Muscle of leg (tissue), 11 donors: ENCODE results near the gene C17orf107. TPM values are rescaled to one million over a fixed set of nuclear protein-coding genes. Genes with fewer than 3 reads are reported as not detected.

Source experiments
- DNase-seq: peaks from one replicate; pipeline ENCODE4 v3.0.0; 2013
- H3K27ac ChIP-seq: one replicate; pipeline ENCODE4 v1.5.1; 2013; ENCODE audit warnings: mild to moderate bottlenecking, low read length, control low read depth
- H3K27me3 ChIP-seq: one replicate; pipeline ENCODE4 v1.6.1; 2013; ENCODE audit warnings: low read length; ENCODE audit not compliant: control insufficient read depth, insufficient read depth
- H3K36me3 ChIP-seq: one replicate; pipeline ENCODE4 v1.6.1; 2013; ENCODE audit warnings: low read length; ENCODE audit not compliant: control insufficient read depth, insufficient read depth
- H3K4me1 ChIP-seq: one replicate; pipeline ENCODE4 v1.6.1; 2013; ENCODE audit warnings: low read length; ENCODE audit not compliant: control insufficient read depth, insufficient read depth
- H3K4me3 ChIP-seq: one replicate; pipeline ENCODE4 v1.5.1; 2013; ENCODE audit warnings: low read length, control low read depth
- H3K9me3 ChIP-seq: replicated peaks from 2 replicates; pipeline ENCODE4 v1.6.1; 2013; ENCODE audit warnings: low read depth, low read length; ENCODE audit not compliant: control insufficient read depth
- WGBS: methylation state at CpG from one replicate; pipeline ENCODE4 v1.1.5; 2013; ENCODE audit warnings: missing lambda C conversion rate; ENCODE audit not compliant: insufficient coverage; 5-methylcytosine and 5-hydroxymethylcytosine counted together
- polyA plus RNA-seq, 8 donors: library from polyadenylated mRNA; unstranded; fragments of 120-200 nt; gene quantifications; one replicate each; pipeline versions ENCODE4 v1.2.1 to v1.2.3, GENCODE V29; 2013; ENCODE audit warnings: inconsistent platforms in 1 of 8, low replicate concordance in 1 of 8; ENCODE audit not compliant: insufficient read length in 8 of 8, insufficient read depth in 1 of 8
- total RNA-seq: library from RNA; stranded (reverse); fragments of 120-200 nt; gene quantifications from one replicate; pipeline ENCODE4 v1.2.4, GENCODE V29; 2013

C17orf107 gene
- total and polyA plus RNA-seq, 9 donors: 0.80 to 3.1 (median 1.4) TPM

DNA sequence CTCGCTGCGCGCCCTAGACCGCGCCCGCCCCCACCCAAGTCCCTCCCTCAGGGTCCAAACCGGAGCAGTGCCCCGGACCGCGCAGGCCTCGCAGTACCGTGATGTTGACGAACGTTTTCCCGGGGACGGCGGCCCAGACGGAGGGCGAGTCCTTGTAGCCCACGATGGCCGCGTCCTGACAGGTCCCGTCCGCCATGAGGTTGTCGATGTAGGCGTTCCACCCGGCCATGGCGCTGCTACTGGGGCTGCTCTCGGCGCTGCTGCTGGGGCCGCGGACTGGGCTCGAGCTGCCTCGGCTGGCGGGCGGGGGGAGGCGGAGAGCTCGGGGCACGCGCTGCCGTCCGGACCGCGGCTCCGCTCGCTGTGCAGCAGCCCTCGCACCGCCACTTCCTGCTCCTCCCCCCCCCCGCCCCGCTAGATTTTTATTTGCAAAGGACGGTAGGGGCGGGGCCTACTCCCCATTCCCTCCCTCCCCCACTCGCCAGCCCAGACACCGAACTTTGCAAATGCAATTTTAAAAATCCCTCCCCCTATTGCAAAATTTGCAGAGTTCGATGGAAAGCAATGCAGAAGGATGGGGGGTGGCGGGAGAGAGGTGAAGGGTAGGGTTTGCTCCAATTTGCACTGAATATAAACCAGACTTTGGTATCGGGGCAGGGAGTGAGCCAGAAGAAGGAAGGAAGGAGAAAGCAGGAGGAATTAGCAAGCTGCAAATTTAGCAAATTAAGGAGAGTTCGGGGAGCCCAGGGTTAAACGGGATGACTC, 49.0 kb downstream of the C17orf107 start, which contains the start of gene PFN1:
TSS of gene PFN1 (minus strand) at position 365 of the 765 bp plus-strand sequence. CDS start at position 229, 136 bp downstream.
- Histone ChIP-seq H3K36me3 (peaks cover 35% of the 10 kb centered on the region), H3K4me1 (peaks cover 50% of the 10 kb centered on the region), H3K27me3 (no peaks in the 10 kb centered on the region), H3K4me3 (peak within 1 kb of the TSS; percentile 90), H3K9me3 (no peaks in the 10 kb centered on the region), H3K27ac (peak within 1 kb of the TSS; percentile 99)
- peak; percentile 98 for DNase-seq
- WGBS: under 1% methylated on average over 50 of the region's 59 CpGs

- peaks cover 29% of the 10 kb centered on the region for H3K36me3 ChIP-seq
- no peaks in the 10 kb centered on the region for H3K9me3 ChIP-seq
- peak overlapping the region; percentile 99 for H3K27ac ChIP-seq
- H3K4me1 ChIP-seq: peaks cover 55% of the 10 kb centered on the region
- peak; percentile 97 for DNase-seq
- peak overlapping the region; percentile 90 for H3K4me3 ChIP-seq
- no peaks in the 10 kb centered on the region for H3K27me3 ChIP-seq
- WGBS: 0% methylated on average over 40 of the region's 40 CpGs
These were observed 49.6 kb downstream of the C17orf107 start for GRCh38 chr17:4948931-4949320.

DNA sequence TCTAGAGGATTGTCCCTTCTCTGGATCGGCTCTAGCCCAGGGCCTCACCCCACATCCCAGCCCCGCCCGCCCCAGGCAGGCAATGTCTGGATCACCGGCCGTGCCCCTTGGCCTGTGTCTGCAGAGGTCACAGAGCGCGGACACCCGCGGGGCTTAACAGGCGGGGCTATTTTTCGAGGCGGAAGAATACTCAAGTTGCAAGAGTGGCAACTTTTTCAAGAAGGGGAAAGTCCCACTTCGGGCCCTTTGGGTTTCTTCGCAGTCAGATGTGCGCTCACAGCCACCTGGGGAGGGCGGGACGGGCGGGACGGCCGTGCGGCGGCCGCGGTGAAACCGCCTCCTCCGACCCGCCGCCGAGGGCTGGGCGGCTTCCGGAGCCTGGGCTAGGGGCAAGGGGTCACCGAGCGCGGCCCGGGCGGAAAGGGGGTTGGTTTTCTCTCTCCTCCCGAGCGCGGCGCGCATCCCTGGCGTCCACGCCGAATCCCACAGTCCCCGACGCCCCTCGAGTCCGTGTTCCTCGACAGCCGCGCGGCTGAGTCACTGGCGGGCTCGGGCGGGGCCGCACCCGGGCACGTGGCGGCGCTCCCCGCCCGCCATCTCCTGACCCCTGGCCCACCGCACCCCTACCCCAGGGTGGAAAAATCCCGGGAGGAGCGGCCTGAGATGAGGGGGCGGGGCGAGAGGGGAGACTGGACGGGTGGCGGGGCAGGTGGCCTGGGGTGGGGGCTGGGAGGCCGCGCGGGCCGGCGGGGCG, 50.2 kb downstream of the C17orf107 start:
- H3K4me1 ChIP-seq: peaks cover 55% of the 10 kb centered on the region
- H3K27me3 ChIP-seq: no peaks in the 10 kb centered on the region
- H3K4me3 ChIP-seq: peak overlapping the region; percentile 90
- H3K27ac ChIP-seq: peak overlapping the region; percentile 99
- DNase-seq: peak; percentile 86
- WGBS: under 1% methylated on average over 44 of the region's 75 CpGs
- H3K9me3 ChIP-seq: no peaks in the 10 kb centered on the region
- peaks cover 24% of the 10 kb centered on the region for H3K36me3 ChIP-seq

GRCh38 chr17:4950075-4950745, 50.9 kb downstream of the C17orf107 start:
- WGBS: 1% methylated on average over 40 of the region's 52 CpGs

GRCh38 chr17:4950746-4951204, 51.4 kb downstream of the C17orf107 start, which contains the start of gene ENO3:
Gene ENO3 (plus strand): TSS chr17:4951119. CDS start chr17:4951830, 711 bp downstream.
- DNase-seq: peak; percentile 74
- Histone ChIP-seq H3K4me3 (peak within 1 kb of the TSS; percentile 90), H3K36me3 (peaks cover 19% of the 10 kb centered on the region), H3K27me3 (no peaks in the 10 kb centered on the region), H3K27ac (peak within 1 kb of the TSS; percentile 98), H3K9me3 (no peaks in the 10 kb centered on the region), H3K4me1 (peaks cover 51% of the 10 kb centered on the region)
- WGBS: 0% methylated on average over 1 of the region's 7 CpGs

More at GRCh38 chr17:4950075-4950745, 50.9 kb downstream of the C17orf107 start:
- Histone ChIP-seq H3K27me3 (no peaks in the 10 kb centered on the region), H3K27ac (peak overlapping the region; percentile 98), H3K36me3 (peaks cover 21% of the 10 kb centered on the region), H3K4me1 (peaks cover 52% of the 10 kb centered on the region), H3K4me3 (peak overlapping the region; percentile 90), H3K9me3 (no peaks in the 10 kb centered on the region)
- DNase-seq: peak; percentile 71

GRCh38 chr17:4951486-4951885, 52.1 kb downstream of the C17orf107 start:
- Histone ChIP-seq H3K27me3 (no peaks in the 10 kb centered on the region), H3K27ac (peak overlapping the region; percentile 98), H3K4me1 (peaks cover 49% of the 10 kb centered on the region), H3K9me3 (no peaks in the 10 kb centered on the region), H3K36me3 (peaks cover 18% of the 10 kb centered on the region), H3K4me3 (peak overlapping the region; percentile 90)
- 50% methylated on average over 1 of the region's 3 CpGs for WGBS
- DNase-seq: peak; percentile 68

Other genes starting within 250 kb of the C17orf107 start
- 13.5 TPM for gene PELP1, start 195.4 kb upstream of the C17orf107 start, total RNA-seq
- 10 to 100 TPM; 27.1 to 39.2 (median 34.3) TPM for gene PELP1, start 195.4 kb upstream of the C17orf107 start, polyA plus RNA-seq
- gene ARRB2, start 188.9 kb upstream of the C17orf107 start, total RNA-seq: 12.9 TPM
- 10 to 100 TPM; 16.5 to 29.1 (median 21.3) TPM for gene ARRB2, start 188.9 kb upstream of the C17orf107 start, polyA plus RNA-seq
- 21.9 TPM for gene MED11, start 168.1 kb upstream of the C17orf107 start, total RNA-seq
- 10 to 100 TPM; 14.4 to 20.2 (median 17.3) TPM for gene MED11, start 168.1 kb upstream of the C17orf107 start, polyA plus RNA-seq
- 0.27 TPM for gene ZMYND15, start 159.7 kb upstream of the C17orf107 start, total RNA-seq
- gene ZMYND15, start 159.7 kb upstream of the C17orf107 start, polyA plus RNA-seq: under 1 TPM; 0.15 to 0.79 (median 0.36) TPM
- 1.7 TPM for gene CXCL16, start 159.6 kb upstream of the C17orf107 start, total RNA-seq
- gene CXCL16, start 159.6 kb upstream of the C17orf107 start, polyA plus RNA-seq: 1 to 10 TPM; 2.9 to 8.3 (median 4.7) TPM
- not detected for gene TM4SF5, start 127.7 kb upstream of the C17orf107 start, total RNA-seq
- gene TM4SF5, start 127.7 kb upstream of the C17orf107 start, polyA plus RNA-seq: 1 to 10 TPM in 1 of 8 donors, under 1 TPM in 1, not detected in 6; 0.36 to 2.2 TPM
- gene VMO1, start 113.2 kb upstream of the C17orf107 start, total RNA-seq: 8.2 TPM
- gene VMO1, start 113.2 kb upstream of the C17orf107 start, polyA plus RNA-seq: 10 to 100 TPM in 1 of 8 donors, 1 to 10 TPM in 7; 3.0 to 12.7 (median 5.9) TPM
- gene GLTPD2, start 110.6 kb upstream of the C17orf107 start, total RNA-seq: not detected
- gene GLTPD2, start 110.6 kb upstream of the C17orf107 start, polyA plus RNA-seq: 1 to 10 TPM in 2 of 8 donors, under 1 TPM in 6; 0.41 to 2.2 (median 0.84) TPM
- 125 TPM for gene PSMB6, start 103.4 kb upstream of the C17orf107 start, total RNA-seq
- 100 to 1,000 TPM in 7 of 8 donors, 10 to 100 TPM in 1; 99.0 to 110 (median 107) TPM for gene PSMB6, start 103.4 kb upstream of the C17orf107 start, polyA plus RNA-seq
- 22.2 TPM for gene PLD2, start 92.4 kb upstream of the C17orf107 start, total RNA-seq
- gene PLD2, start 92.4 kb upstream of the C17orf107 start, polyA plus RNA-seq: 10 to 100 TPM; 22.4 to 36.9 (median 28.2) TPM
- 11.8 TPM for gene MINK1, start 66.2 kb upstream of the C17orf107 start, total RNA-seq
- gene MINK1, start 66.2 kb upstream of the C17orf107 start, polyA plus RNA-seq: 10 to 100 TPM; 24.4 to 39.3 (median 31.3) TPM
- gene CHRNE, start 3.6 kb downstream of the C17orf107 start, total RNA-seq: 1.5 TPM
- gene CHRNE, start 3.6 kb downstream of the C17orf107 start, polyA plus RNA-seq: 1 to 10 TPM in 6 of 8 donors, under 1 TPM in 2; 0.53 to 2.5 (median 1.4) TPM
- 0.04 TPM for gene GP1BA, start 32.7 kb downstream of the C17orf107 start, total RNA-seq
- gene GP1BA, start 32.7 kb downstream of the C17orf107 start, polyA plus RNA-seq: 1 to 10 TPM in 4 of 8 donors, under 1 TPM in 4; 0.69 to 1.3 (median 0.93) TPM
- 39.8 TPM for gene SLC25A11, start 40.5 kb downstream of the C17orf107 start, total RNA-seq
- 10 to 100 TPM; 51.3 to 60.3 (median 56.0) TPM for gene SLC25A11, start 40.5 kb downstream of the C17orf107 start, polyA plus RNA-seq
- 34.6 TPM for gene RNF167, start 40.7 kb downstream of the C17orf107 start, total RNA-seq
- 10 to 100 TPM; 66.0 to 71.5 (median 69.6) TPM for gene RNF167, start 40.7 kb downstream of the C17orf107 start, polyA plus RNA-seq
- gene PFN1, start 49.0 kb downstream of the C17orf107 start, total RNA-seq: 175 TPM
- 100 to 1,000 TPM; 413 to 498 (median 454) TPM for gene PFN1, start 49.0 kb downstream of the C17orf107 start, polyA plus RNA-seq
- gene ENO3, start 51.6 kb downstream of the C17orf107 start, total RNA-seq: 1,492 TPM
- gene ENO3, start 51.6 kb downstream of the C17orf107 start, polyA plus RNA-seq: 1,000 to 10,000 TPM in 6 of 8 donors, 100 to 1,000 TPM in 2; 815 to 2,459 (median 1,732) TPM
- 77.7 TPM for gene SPAG7, start 68.3 kb downstream of the C17orf107 start, total RNA-seq
- 100 to 1,000 TPM in 6 of 8 donors, 10 to 100 TPM in 2; 91.7 to 122 (median 103) TPM for gene SPAG7, start 68.3 kb downstream of the C17orf107 start, polyA plus RNA-seq
- 4.4 TPM for gene CAMTA2, start 88.1 kb downstream of the C17orf107 start, total RNA-seq
- 10 to 100 TPM; 15.8 to 25.2 (median 22.3) TPM for gene CAMTA2, start 88.1 kb downstream of the C17orf107 start, polyA plus RNA-seq
- 0.93 TPM for gene INCA1, start 98.0 kb downstream of the C17orf107 start, total RNA-seq
- gene INCA1, start 98.0 kb downstream of the C17orf107 start, polyA plus RNA-seq: 1 to 10 TPM; 2.8 to 5.4 (median 4.0) TPM
- gene KIF1C, start 98.4 kb downstream of the C17orf107 start, total RNA-seq: 57.0 TPM
- gene KIF1C, start 98.4 kb downstream of the C17orf107 start, polyA plus RNA-seq: 100 to 1,000 TPM in 2 of 8 donors, 10 to 100 TPM in 6; 82.5 to 103 (median 95.4) TPM
- gene SLC52A1, start 135.9 kb downstream of the C17orf107 start, total RNA-seq: 0.04 TPM
- under 1 TPM in 7 of 8 donors, not detected in 1; 0.07 to 0.31 (median 0.12) TPM for gene SLC52A1, start 135.9 kb downstream of the C17orf107 start, polyA plus RNA-seq
- gene ZFP3, start 178.9 kb downstream of the C17orf107 start, total RNA-seq: 6.3 TPM
- 10 to 100 TPM in 4 of 8 donors, 1 to 10 TPM in 4; 8.1 to 12.6 (median 10.4) TPM for gene ZFP3, start 178.9 kb downstream of the C17orf107 start, polyA plus RNA-seq
- gene ZNF232, start 212.3 kb downstream of the C17orf107 start, total RNA-seq: 12.1 TPM
- gene ZNF232, start 212.3 kb downstream of the C17orf107 start, polyA plus RNA-seq: 10 to 100 TPM in 5 of 8 donors, 1 to 10 TPM in 3; 8.4 to 27.4 (median 10.3) TPM
- 11.3 TPM for gene USP6, start 216.5 kb downstream of the C17orf107 start, total RNA-seq
- gene USP6, start 216.5 kb downstream of the C17orf107 start, polyA plus RNA-seq: 10 to 100 TPM in 4 of 8 donors, 1 to 10 TPM in 4; 5.0 to 26.5 (median 11.7) TPM